Measurements from ENCODE around the gene PCNX1.
A peak's percentile ranks its signal among the peaks of the same experiment; 100 is the strongest.

PCNX1 gene

DNA sequence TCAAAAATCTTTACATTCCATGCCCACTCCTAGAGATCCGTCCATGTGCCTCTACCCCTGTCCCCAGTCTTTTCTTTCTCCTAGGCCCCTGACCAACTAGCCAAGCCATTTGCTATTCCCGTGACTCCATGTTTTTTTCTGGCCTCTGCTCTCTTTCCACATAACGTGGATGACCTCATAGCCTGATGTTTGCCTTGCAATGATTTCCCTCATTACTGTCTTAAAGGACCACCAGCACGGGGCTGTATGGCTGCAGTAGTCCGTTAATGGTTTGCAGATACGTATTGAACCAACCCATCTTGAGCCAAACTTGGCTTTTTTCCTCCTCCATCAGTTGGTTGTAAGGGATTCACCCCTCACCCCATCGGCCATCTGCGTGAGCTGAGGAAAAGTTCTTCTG is 226.0 kb downstream of the PCNX1 start:
- no peak for TF ChIP-seq CTCF (IDR thresholded peaks at IDR 0.05; ENCODE audit: extremely low read depth, missing control alignments)
- DNase-seq (ENCODE audit: low spot score): no peak

DNA sequence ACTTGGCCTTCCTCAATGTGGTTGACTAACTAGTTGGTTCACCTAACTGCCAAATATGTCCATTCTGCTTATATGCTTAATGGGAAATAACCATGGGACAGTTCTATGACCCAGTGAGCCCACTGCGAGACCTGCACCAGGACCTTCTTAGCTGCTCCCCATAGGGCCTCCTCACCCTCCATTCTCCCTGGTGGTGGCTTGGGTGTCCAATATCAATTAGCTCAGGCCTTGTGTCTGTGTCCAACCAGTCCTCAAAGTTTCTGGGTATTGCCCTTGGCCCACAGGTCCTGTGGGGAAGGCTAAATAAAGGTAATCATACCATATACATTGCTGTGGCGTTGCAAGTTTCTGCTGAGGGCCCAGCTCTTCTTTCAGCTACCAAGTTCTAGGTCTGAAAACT is 228.2 kb downstream of the PCNX1 start:
- no peak for TF ChIP-seq CTCF (IDR thresholded peaks at IDR 0.05; ENCODE audit: extremely low read depth, missing control alignments)
- no peak for DNase-seq (ENCODE audit: low spot score)

- DNase-seq (ENCODE audit: low spot score): no peak
- no peak for TF ChIP-seq CTCF (IDR thresholded peaks at IDR 0.05; ENCODE audit: extremely low read depth, missing control alignments)
These were observed 228.7 kb downstream of the PCNX1 start for GRCh38 chr14:71135911-71136310.

DNA sequence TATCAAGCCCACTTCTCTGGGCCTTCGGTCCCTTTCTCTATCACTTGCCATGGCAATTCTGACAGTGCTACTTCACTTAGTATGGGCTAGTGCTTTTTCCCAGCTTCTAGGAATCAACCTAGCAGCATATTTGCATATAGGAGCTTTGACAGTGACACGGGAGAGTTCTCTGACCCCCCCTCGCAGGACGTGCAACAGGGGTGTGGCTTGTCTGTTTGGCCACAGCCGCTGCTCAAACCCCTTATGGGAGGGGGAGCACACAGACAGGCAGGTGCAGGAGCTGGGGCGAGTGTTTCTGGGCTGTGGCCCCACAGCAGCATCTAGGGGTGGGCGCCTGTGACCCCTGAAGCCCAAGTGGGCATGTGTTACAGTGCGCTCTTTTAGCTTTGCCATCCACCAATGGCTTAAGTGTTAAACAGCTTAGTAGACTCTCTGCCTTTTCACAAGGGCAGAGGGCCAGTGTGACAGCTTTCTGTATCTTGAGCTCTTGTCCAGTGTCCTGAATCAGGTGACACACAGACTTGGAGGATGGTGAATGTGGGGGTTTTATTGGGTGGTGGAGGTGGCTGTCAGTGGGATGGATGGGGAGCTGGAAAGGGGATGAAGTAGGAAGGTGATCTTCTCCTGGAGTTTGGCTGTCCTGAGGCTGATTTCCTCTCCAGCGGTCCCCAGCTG is 229.3 kb downstream of the PCNX1 start:
- no peak for DNase-seq (ENCODE audit: low spot score)

DNA sequence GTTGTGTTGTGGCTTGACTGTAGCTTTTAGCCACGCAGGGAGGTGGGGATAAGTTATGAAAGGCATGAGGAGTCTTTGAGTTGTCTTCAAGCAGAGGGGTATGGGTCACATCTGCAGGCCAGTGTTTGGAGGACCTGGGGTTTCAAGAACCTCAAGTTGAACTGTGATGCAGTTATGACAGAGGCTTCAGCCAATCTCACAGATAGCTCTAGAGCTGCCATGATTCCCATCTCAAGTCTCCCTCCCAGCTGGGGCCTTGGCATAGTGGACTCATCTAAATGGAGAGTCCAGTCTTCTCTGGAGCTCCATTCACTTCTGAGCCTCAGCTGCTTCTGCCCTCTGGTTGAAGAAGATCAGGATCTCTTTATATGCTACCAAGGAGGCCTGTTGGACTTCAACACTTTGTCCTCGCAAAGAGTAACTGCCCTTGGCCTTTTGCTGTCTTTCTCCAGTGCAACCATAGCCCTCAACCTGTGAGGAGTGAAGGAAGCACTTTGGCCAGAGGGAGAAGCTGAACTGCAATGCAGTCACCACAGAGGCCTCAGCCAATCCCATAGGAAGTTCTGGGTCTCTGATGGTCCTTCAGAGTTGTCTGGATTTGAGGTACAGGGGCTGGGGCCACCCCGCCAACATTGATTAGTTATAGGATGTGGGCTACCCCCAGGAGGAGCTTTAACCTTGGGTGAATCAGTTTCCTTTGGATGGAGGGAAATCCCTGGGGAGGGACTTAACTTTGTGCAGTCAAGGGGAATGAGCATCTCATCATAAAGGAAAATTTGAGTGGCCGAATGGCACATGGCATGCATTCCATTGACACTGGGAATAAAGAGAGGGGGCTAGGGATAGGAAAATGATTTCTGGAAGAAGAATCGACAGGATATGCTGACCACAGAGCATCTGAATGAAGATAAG is 230.5 kb downstream of the PCNX1 start:
- no peak for DNase-seq (ENCODE audit: low spot score)
- no peak for TF ChIP-seq CTCF (IDR thresholded peaks at IDR 0.05; ENCODE audit: extremely low read depth, missing control alignments)

More for the DNA sequence above, 229.3 kb downstream of the PCNX1 start:
- no peak for TF ChIP-seq CTCF (IDR thresholded peaks at IDR 0.05; ENCODE audit: extremely low read depth, missing control alignments)

DNA sequence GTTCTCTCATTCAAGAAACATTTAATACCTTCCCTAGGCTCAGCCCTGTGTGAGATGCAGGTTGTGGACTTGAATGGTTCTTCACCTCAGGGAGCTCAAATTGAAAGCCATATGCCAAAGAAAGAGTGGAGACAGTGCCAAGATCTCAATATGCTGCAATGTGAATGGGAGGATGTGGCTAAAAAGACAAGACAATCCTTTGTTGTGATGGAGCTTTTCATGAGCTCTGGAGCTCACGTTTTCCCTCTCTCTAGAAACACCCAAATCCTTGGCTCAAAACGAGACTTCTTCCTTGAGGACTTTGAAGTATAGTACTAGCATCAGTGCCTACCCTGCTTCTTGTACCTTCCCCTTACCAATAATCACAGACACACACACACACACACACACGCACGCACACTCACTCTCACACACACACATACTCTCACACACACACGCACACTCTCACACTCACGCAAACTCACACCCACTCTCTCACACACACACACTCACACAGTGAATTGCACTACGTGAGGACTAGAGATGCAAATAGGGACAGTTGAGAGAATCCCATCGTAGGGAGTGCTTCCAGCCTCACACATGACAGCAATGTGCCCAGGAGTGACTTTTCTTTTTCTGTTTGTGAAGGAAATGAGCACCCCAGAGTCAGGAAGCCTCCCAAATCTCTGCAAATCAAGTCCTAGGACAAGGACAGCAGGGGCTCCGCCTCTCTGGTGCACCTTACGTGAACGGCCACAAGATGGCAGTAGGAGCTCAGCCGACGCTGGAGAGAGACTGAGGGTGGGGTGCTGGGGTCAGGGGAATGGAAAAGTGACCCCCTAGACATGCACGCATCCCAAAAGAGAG is 231.4 kb downstream of the PCNX1 start:
- peak; percentile 65 for DNase-seq (ENCODE audit: low spot score)
- TF ChIP-seq CTCF (IDR thresholded peaks at IDR 0.05; ENCODE audit: extremely low read depth, missing control alignments): peak; percentile 95
